ENCODE data around the gene GMCL2. TPM values are rescaled to one million over a fixed set of nuclear protein-coding genes. Genes with fewer than 3 reads are reported as not detected.

Gene GMCL2
- total RNA-seq, 2 donors from 2014 or later: not detected

DNA sequence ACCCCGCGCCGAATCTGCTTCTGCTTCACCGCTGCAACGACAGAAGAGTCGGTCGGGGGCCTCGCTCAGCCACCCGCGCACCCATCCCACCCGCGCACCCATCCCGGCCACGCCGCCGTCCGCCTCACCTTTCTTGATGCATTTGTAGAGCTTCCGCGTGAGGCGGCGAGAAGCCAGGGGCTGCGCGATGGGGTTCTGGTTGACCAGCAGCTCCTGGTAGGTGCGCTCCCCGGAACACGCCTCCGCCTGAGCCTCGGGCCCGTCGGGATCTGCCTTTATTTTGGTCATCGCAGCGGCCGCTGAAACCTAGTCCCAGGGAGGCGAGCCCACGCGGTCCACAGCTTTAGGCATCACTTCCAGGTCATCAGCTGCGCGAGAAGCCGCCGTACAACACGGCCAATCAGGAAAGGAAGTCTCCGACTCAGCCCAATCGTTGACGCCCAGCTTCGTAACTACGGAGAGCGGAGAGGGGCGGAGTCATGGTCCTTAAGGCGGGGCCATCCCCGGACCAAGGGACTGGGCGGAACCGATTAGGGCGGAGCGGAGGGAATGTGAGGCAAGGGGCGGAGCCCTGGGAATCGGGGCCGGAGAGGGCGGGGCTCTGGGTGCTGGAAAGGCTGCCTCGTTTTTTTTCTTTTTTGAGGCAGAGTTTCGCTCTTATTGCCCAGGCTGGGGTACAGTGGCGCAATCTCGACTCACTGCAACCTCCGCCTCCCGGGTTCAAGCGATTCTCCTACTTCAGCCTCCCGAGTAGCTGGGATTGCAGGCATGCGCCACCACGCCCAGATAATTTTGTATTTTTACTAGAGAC is 33.4 kb downstream of the GMCL2 start, which contains the start of gene NHP2:
NHP2 (minus strand) TSS at position 356 of the 811 bp plus-strand sequence; CDS start at position 288, 68 bp downstream.
- intact Hi-C loops (cut with DNase I): no loop called here
- DNase-seq: peak; percentile 98
- ATAC-seq: peak; percentile 99 to 100

DNA sequence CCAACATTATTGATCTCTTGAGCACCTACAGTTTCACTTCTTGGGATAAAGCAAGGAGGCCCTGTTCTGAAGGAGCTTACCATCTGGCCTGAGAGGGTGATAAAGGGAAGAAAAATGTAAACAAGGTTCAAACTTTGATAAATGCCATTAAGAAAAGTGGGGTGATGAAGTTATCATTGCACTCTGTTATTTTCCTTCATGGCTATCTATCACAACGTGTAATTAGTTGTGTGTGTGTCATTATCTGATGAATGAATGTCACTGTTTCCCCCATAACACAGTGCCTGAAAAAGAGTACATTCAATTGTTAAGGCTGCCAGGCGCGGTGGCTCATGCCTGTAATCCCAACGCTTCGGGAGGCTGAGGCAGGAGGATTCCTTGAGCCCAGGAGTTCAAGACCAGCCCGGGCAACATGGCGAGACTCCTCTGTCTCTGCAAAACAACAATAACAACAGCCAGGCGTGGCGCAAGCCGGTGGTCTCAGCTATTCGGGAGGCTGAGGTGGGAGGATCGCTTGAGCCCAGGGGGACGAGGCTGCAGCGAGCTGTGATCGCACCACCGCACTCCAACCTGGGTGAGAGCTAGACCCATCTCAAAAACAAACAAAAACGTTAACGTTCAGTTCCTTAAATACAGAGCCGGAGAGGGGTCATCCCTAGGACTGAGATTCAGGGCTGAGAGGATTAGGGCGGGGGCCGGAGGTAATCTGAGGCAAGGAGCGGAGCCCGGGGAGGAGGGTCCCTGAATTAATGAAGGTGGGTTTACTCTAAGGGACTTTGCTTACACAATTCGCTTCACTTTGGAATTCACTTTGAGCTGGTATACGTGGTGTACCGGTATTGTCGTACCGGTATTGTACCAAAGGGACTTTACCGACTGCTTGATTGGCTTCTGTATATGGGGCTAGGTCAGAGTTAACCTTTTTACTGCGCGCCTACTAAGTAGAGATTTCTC is 34.4 kb downstream of the GMCL2 start:
- no peak for ATAC-seq
- DNase-seq: no peak
- intact Hi-C loops (cut with DNase I): no loop called here

DNA sequence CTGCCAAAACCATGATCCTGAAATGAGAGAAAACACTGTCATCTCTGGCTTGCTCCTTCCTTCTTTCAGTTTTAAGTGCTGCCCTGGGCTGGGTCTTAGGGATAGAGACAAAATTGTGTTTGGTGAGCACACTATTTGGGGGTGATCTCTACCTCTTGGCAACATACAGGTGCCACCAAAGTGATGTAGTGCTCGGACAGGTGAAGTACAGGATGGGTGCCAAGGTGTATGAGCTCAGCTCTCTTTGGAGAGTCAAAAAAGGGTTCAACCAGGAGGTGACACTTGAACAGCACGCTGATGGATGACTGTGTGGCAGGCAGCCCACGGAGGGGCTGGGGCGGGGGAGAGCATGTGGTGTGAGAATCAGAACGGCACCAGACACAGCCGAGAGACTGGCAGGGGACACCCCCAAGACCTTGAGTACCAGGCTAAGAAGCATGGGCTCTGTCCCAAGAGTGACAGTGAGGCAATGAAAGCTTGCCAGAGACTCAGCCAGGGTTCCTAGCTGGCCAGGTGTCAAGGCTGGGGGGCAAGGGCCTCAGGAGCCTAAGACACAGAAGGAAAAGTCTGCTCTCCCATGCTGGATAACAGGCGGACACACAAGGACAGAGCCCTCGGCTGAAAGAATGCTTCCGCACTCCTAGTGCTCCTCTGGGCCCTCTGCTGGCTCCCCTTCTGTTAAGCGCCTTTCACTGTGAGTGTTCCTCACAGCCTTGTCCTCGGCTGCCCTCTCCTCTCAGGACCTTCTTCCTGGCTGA is 36.0 kb downstream of the GMCL2 start:
- DNase-seq: no peak
- no peak for ATAC-seq
- intact Hi-C loops (cut with DNase I): no loop called here

DNA sequence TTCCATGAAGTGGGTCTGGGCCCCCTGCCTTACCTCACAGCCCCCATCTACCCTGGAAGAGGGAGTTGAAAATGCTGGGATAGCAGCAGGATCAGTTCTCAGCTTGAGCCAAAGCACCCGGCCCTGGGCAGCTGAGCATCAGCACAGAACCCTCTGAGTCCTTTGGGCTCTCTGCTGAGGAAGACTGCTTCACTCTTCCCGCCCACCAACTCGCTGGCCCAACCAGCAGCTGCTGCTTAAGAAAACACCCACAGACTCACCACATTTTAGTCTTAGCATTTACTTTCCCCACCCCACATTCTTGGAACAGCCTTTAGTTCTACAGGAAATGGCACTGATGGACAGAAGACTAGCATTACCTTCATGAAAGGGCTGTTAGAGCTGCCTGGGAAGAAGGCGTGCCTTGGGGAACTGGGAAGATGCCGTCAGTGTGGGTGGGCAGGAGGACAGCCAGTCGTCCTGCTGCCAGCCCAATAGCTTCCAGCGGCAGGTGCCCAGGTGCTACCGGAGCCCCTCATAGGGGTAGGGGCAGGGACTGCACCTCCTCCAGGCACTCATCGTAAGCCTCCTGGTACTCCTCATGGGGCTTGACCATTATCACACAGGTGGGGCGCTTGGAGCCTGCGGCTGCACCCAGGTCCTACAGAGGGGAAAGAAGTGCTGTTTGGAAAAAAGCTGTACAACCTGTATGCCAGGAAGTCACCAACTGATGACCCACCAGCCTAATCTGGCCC is 37.8 kb downstream of the GMCL2 start:
- intact Hi-C loops (cut with DNase I): loop anchor here in 1 of 2 donors (5.0 kb wide), 1 partner anchor 72 kb away; no protein-coding TSS in a partner anchor
- DNase-seq: no peak
- no peak for ATAC-seq

DNA sequence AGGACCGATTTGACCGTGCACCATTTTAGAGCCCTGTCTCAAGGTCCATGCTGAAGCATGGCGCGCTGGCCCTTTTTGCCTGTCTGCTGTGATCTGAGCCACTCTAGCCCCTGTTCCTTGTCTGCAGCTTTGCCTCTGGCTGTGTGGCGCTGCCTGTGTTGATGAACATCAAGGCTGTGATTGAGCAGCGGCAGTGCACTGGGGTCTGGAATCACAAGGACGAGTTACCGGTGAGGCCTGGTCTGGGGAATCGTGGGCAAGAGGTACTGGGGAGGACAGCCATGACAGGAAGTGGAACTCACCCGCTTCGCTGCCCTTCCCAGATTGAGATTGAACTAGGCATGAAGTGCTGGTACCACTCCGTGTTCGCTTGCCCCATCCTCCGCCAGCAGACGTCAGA is 39.8 kb downstream of the GMCL2 start:
- intact Hi-C loops (cut with DNase I): loop anchor here in 1 of 2 donors (5.0 kb wide), 1 partner anchor 70 kb away; no protein-coding TSS in a partner anchor
- ATAC-seq: no peak

DNA sequence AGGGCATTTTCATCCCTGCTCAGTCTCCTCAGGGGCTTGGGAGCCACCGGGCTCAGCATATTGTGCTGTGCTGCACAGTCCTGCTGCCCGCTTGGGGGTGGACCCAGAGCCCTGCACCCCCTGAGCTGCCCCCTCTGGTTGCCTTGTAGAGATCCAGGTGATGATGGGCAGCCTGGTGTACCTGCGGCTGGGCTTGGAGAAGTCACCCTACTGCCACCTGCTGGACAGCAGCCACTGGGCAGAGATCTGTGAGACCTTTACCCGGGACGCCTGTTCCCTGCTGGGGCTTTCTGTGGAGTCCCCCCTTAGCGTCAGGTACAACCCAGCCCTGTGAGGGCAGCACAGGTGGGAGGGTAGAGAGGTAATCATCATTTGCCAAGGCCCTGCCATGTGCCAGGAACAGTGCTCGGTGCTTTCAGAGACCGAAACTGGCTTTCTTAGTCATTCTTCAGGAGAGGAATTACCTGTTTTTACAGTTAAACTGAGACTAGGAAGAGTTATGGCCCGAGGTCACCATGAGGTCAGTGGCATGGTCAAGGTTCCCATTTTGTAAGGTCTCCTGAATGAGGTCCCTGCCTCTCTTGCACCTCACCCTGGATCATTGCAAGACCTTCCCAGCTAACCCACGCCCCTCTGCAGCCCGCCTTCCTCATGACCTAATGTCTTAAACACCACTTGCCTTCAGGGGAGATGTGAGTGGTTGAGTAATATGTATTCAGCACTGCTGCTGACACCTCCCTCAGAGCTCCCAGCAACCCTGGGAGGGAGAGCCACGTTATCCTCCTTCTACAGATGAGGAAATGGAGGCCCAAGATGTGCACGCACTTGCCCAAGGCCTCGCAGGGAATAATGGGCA is 41.0 kb downstream of the GMCL2 start:
- DNase-seq: peak; percentile 59
- intact Hi-C loops (cut with DNase I): loop anchor here in 1 of 2 donors (5.0 kb wide), 1 partner anchor 69 kb away; no protein-coding TSS in a partner anchor
- peak in 1 of 2 donors; percentile 44 for ATAC-seq

More for the DNA sequence above, 39.8 kb downstream of the GMCL2 start:
- DNase-seq: no peak

DNA sequence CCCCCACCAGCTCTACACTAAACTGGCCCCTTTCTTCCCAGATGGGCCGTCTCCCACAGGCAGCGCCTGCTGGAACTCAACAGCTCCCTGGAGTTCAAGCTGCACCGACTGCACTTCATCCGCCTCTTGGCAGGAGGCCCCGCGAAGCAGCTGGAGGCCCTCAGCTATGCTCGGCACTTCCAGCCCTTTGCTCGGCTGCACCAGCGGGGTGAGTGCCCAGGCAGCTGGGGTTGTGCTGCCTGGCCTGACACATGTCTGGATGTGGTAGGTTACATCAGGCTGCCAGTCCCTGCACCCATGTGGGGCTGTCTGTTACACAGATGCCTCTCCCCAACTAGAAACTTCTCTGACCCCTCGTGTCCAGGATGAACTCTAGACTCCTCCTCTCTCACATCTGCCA is 43.3 kb downstream of the GMCL2 start:
- intact Hi-C loops (cut with DNase I): no loop called here
- peak; percentile 77 to 87 for ATAC-seq

DNA sequence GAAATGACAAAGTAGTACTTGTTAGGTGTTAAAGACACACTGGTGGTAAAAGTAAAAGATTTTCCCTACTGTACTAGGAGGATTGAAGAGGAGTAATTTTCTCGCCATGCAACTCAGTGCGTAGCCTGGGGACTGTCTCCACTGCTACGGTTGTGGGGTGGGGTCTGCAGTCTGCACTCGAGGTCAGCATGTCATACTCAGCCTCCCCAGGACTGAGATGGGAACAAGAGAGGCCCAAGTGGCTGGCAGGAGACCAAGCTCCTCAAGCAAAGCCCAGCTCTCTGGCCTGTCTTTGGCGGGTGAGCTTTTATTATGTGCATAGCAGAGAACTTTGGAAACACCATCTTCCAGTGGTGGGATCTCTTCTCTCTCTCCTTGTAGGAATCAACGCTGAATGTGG is 43.9 kb downstream of the GMCL2 start:
- DNase-seq (no peak), ATAC-seq (no peak)
- intact Hi-C loops (cut with DNase I): no loop called here

More for the DNA sequence above, 43.3 kb downstream of the GMCL2 start:
- peak; percentile 64 for DNase-seq

DNA sequence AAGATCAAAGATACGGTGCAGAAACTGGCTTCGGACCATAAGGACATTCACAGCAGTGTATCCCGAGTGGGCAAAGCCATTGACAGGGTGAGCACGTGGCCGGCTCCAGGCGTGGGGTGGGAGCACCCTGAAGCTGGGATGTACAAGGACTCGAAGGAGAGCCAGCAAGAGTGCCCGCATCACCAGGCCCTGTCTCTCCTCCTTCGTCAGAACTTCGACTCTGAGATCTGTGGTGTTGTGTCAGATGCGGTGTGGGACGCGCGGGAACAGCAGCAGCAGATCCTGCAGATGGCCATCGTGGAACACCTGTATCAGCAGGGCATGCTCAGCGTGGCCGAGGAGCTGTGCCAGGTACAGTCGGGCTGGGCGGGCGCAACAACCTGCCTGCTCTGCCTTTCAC is 44.5 kb downstream of the GMCL2 start:
- ATAC-seq (no peak), DNase-seq (no peak)
- intact Hi-C loops (cut with DNase I): no loop called here

DNA sequence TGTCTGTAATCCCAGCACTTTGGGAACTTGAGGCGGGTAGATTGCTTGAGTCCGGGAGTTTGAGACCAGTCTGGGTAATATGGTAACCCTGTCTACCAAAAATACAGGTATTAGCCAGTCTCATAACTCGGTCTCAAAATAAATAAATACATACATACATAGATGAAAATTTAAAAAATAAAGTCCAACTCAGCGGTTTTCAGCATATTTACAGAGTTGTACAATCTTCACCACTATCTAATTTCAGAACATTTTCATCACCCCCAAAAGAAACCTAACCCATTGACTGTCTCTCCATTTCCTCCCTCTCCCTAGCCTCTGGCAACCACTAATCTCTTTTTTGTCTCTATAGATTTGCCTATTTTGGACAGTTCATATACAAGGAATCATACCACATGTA is 45.6 kb downstream of the GMCL2 start:
- ATAC-seq (no peak), DNase-seq (no peak)
- intact Hi-C loops (cut with DNase I): no loop called here

DNA sequence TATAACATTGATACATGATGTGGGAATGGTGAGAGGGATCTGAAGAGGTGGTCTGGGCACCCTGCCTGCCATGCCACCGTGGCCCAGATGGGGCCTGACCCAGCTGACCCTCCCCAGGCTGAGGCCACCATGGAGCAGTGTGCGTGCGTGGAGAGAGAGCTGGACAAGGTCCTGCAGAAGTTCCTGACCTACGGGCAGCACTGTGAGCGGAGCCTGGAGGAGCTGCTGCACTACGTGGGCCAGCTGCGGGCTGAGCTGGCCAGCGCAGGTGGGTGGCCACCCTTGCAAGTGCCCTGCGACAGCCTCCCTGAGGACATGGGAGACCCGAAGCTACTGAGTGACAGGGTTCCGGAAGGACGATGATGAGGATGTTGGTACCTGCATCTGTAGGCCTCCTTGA is 49.2 kb downstream of the GMCL2 start:
- no peak for ATAC-seq
- intact Hi-C loops (cut with DNase I): no loop called here
- DNase-seq: no peak

DNA sequence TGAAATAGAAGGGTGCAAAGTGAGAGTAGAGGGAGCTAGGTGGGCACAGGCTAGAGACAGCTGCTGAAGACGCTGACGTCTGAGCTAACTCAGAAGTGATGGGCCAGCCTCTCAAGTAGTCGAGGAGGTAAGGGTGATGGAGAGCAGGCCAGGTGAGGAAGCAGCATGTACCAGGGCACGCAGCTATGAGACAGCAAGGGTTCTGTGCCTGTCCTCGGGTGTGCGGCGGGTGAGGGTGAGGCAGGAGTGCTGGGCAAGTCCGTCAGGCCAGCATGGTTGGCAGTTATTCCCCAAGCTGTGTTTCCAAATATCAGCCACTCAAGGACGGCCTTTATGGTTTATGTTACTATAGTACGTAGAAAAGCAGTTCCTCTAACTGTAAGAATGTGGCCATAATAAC is 50.2 kb downstream of the GMCL2 start:
- DNase-seq (no peak), ATAC-seq (no peak)
- intact Hi-C loops (cut with DNase I): no loop called here

Other genes with a start within 250 kb of the GMCL2 start
- not detected for gene PROP1, start 191.1 kb downstream of the GMCL2 start, total RNA-seq
- gene N4BP3, start 73.8 kb downstream of the GMCL2 start, total RNA-seq: 1 to 10 TPM; 1.5 TPM
- 10 to 100 TPM; 35.4 TPM for gene RMND5B, start 56.4 kb downstream of the GMCL2 start, total RNA-seq
- gene NHP2, start 33.5 kb downstream of the GMCL2 start, total RNA-seq: 10 to 100 TPM; 78.3 to 89.5 TPM
- 100 to 1,000 TPM in 1 of 2 donors, 10 to 100 TPM in 1; 81.3 to 141 TPM for gene HNRNPAB, start 17.2 kb upstream of the GMCL2 start, total RNA-seq
- 10 to 100 TPM; 43.6 to 53.5 TPM for gene PHYKPL, start 45.4 kb upstream of the GMCL2 start, total RNA-seq

Data from left cardiac atrium (tissue), 4 donors.